ENCODE measurements around the gene STRBP. TPM values are rescaled to one million over a fixed set of nuclear protein-coding genes. Genes with fewer than 3 reads are reported as not detected.

STRBP gene
- total and polyA plus RNA-seq, 9 of the 15 experiments (the other 6 are each of a cell fraction or from before 2014, with no cell fraction given) = 27.7 to 84.0 (median 70.2) TPM

- peak overlapping the region; percentile 86 for H3K27ac ChIP-seq (ENCODE audit: extremely low read depth, low read depth, low read length)
- ChIA-PET CTCF (ENCODE audit: low intra/inter-chr PET ratio) (no interaction called here), POLR2A (interaction anchor here (0.6 to 2.8 kb wide), 6 partner anchors 8 to 1653 kb away, joined by 3 to 11 read pairs (median 4); no protein-coding TSS in a partner anchor)
- no TSS peak for BruUV-seq (replicated peaks)
- in situ Hi-C loops (cut with MboI) (no loop called here), intact Hi-C loops (cut with micrococcal nuclease) (loop anchor here (1.0 to 2.0 kb wide), 2 partner anchors 30 to 37 kb away; no protein-coding TSS in a partner anchor)
- H3K4me2 ChIP-seq (ENCODE audit: insufficient read depth, low read length) = peak overlapping the region; percentile 88
- H3K9ac ChIP-seq (ENCODE audit: insufficient read depth in 1 of 2, low read depth in 2 of 2, low read length in 2 of 2) = peak overlapping the region; percentile 15 to 77; a peak in 3 of 4 replicates
- WGBS (ENCODE audit: insufficient coverage, low coverage, missing lambda C conversion rate) = 28% methylated on average over 4 of the region's 4 CpGs
- no peaks in the 10 kb centered on the region; the same call in 2 of the 3 replicates for H3K79me2 ChIP-seq (ENCODE audit: control insufficient read depth, insufficient read depth, low read length)
- ATAC-seq (no peak), DNase-seq (ENCODE audit: extremely low read depth in 1 of 4, low spot score in 3 of 4) (peak in 1 of 4 experiments; percentile 8), FAIRE-seq (no peak)
- H3K36me3 ChIP-seq (ENCODE audit: control insufficient read depth, insufficient read depth, low read length) = no peaks in the 10 kb centered on the region
- no peaks in the 10 kb centered on the region for H4K20me1 ChIP-seq (replicated peaks; ENCODE audit: control insufficient read depth, insufficient read depth, low read length)
- peaks cover 57 to 66% of the 10 kb centered on the region in 2 experiments for H3K4me1 ChIP-seq (replicated peaks in 1 of 2; ENCODE audit: control insufficient read depth in 2 of 2, insufficient read depth in 2 of 2, low read length in 2 of 2)
- H3K27me3 ChIP-seq (ENCODE audit: control insufficient read depth in 2 of 2, insufficient read depth in 2 of 2, low read length in 2 of 2) = no peaks in the 10 kb centered on the region
- H3K9me3 ChIP-seq (replicated peaks; ENCODE audit: control insufficient read depth, insufficient read depth, low read depth, low read length) = no peaks in the 10 kb centered on the region
- H3K9me1 ChIP-seq (ENCODE audit: control insufficient read depth, insufficient read depth, low read length) = no peaks in the 10 kb centered on the region
- H2AFZ ChIP-seq (ENCODE audit: low read depth, low read length) = peak overlapping the region; percentile 57
- TF ChIP-seq SRSF9 (IDR thresholded peaks at IDR 0.05; ENCODE audit: borderline replicate concordance, low read depth, low read length) (no peak), ZNF644 (tag; IDR thresholded peaks at IDR 0.05; ENCODE audit: low read depth) (no peak), SP2 (IDR thresholded peaks at IDR 0.05; ENCODE audit: extremely low read depth, low read depth, low read length, poor library complexity, severe bottlenecking) (no peak), ZNF311 (CRISPR knock-in tag; IDR thresholded peaks at IDR 0.05) (no peak), HSF4 (CRISPR knock-in tag; IDR thresholded peaks at IDR 0.05; ENCODE audit: borderline replicate concordance) (0 out of 2 replicates have a peak, but pooled peaks have one; percentile 63), ZNF280A (IDR thresholded peaks at IDR 0.05; ENCODE audit: low read depth, partially characterized antibody) (no peak), ZNF143 (CRISPR knock-in tag; IDR thresholded peaks at IDR 0.05) (0 out of 2 replicates have a peak, but pooled peaks have one; percentile 15), ARID3B (CRISPR knock-in tag; IDR thresholded peaks at IDR 0.05; ENCODE audit: borderline replicate concordance) (no peak), KAT2B (IDR thresholded peaks at IDR 0.05; ENCODE audit: low read depth, low read length) (no peak), CTBP1 (IDR thresholded peaks at IDR 0.05; ENCODE audit: borderline replicate concordance) (0 out of 2 replicates have a peak, but pooled peaks have one; percentile 16), RBM14 (IDR thresholded peaks at IDR 0.05; ENCODE audit: borderline replicate concordance, insufficient read depth, low read depth, low read length) (no peak), POLR2G (IDR thresholded peaks at IDR 0.05; ENCODE audit: low read depth, low read length) (no peak), NFE2 (IDR thresholded peaks at IDR 0.05; ENCODE audit: low read depth) (no peak), MAX (CRISPR knock-in tag; IDR thresholded peaks at IDR 0.05) (peak; percentile 31; the same call in 1 of the 2 replicates), ZNF76 (CRISPR knock-in tag; IDR thresholded peaks at IDR 0.05; ENCODE audit: borderline replicate concordance) (0 out of 2 replicates have a peak, but pooled peaks have one; percentile 35), POLR2AphosphoS2 (IDR thresholded peaks at IDR 0.05; ENCODE audit: low read length) (no peak), TOE1 (IDR thresholded peaks at IDR 0.05; ENCODE audit: borderline replicate concordance) (no peak), TOE1 (CRISPR knock-in tag; IDR thresholded peaks at IDR 0.05; ENCODE audit: borderline replicate concordance, low read depth) (no peak), SMAD1 (IDR thresholded peaks at IDR 0.05; ENCODE audit: low read depth, low read length, partially characterized antibody) (no peak)
- no peak overlapping the region for H3K4me3 ChIP-seq
Measured at GRCh38 chr9:123305879-123306278, 37.5 kb upstream of the STRBP start.

All from K562 (cell line).